K562 (cell line): ENCODE measurements around the gene SPOCK2. TPM values are rescaled to one million over a fixed set of nuclear protein-coding genes. Genes with fewer than 3 reads are reported as not detected.

Source experiments
- polyA plus RNA-seq, 8 experiments: library from polyadenylated mRNA; depleted of rRNA in 4 of 8; stranded (reverse) in 5 of 8; unstranded in 3 of 8; fragments of >200 nt; fragmentation: Nextera tagmentation in 2 of 8; fragmentation: Illumina TruSeq in 1 of 8; extraction: Ambion mirVana in 2 of 8; extraction: Trizol in 1 of 8; gene quantifications; 2 replicates each; pipeline versions ENCODE4 v1.2.1 to v1.2.3, GENCODE V29; 2011 to 2014; ENCODE audit warnings: inconsistent platforms in 1 of 8, missing spikeins in 1 of 8
- total RNA-seq, 7 experiments: library from RNA; depleted of rRNA in 6 of 7; stranded (reverse); fragments of >200 nt in 6 of 7; fragmentation: Illumina TruSeq in 2 of 7; extraction: Trizol in 2 of 7; gene quantifications; 2 replicates each; pipeline versions ENCODE4 v1.2.1 to v1.2.3, GENCODE V29; 2011 to 2021; ENCODE audit warnings: low replicate concordance in 1 of 7
- TF ChIP-seq, protein P1 (sequence below), 2 experiments: fragments of 450-650 bp; formaldehyde crosslinking in 1 of 2; IDR thresholded peaks; 2 replicates each; pipeline versions ENCODE4 v1.4.0 to v1.6.1; 2014 to 2020; ENCODE audit warnings: mild to moderate bottlenecking in 2 of 2, borderline replicate concordance in 1 of 2, low read depth in 1 of 2

The SPOCK2 gene
- total and polyA plus RNA-seq, 9 of the 15 experiments (the other 6 are each of a cell fraction or from before 2014, with no cell fraction given): 0.04 to 0.86 (median 0.11) TPM; not detected in 2

DNA sequence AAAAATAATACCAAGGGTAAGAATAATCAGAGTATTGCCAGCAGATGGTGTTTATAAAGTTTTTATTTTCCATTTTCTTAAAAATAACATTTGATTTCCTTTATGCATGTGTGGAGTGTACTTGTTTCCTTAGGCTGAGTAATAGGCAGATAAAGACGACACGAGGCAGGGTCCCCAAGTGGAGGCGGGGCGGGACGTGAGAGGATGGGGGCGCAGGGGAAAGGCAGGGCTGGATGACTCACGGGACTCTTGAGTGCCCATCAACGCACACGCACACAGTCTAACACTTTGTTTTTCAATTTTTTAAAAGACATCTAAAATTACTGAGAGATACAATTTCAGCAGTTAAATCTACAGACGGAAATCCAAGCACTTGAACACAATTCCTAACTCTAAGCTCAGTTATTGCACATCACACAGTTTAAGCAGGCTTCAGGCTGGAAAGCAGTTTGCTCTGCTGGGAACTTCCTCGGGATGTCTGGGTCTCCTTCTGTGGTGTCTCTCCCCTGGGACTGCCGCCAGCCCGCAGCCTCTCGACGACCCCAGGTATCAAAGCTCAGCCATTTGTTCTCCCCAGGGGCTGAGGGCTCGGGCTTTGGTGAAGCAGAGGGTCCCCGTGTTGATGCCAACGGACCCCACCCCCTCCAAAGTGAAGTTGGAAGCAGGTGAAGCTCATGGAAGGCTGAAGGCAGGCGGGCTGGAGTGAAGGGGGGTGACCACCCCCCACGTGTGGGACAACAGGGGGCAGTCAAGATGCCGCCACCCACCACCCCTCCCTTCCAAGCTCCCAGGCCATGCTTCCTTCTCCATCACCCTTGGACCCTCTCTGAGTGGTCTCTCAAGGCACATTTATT is 29.1 kb downstream of the SPOCK2 start (continued):
- TF ChIP-seq, protein P1, sequence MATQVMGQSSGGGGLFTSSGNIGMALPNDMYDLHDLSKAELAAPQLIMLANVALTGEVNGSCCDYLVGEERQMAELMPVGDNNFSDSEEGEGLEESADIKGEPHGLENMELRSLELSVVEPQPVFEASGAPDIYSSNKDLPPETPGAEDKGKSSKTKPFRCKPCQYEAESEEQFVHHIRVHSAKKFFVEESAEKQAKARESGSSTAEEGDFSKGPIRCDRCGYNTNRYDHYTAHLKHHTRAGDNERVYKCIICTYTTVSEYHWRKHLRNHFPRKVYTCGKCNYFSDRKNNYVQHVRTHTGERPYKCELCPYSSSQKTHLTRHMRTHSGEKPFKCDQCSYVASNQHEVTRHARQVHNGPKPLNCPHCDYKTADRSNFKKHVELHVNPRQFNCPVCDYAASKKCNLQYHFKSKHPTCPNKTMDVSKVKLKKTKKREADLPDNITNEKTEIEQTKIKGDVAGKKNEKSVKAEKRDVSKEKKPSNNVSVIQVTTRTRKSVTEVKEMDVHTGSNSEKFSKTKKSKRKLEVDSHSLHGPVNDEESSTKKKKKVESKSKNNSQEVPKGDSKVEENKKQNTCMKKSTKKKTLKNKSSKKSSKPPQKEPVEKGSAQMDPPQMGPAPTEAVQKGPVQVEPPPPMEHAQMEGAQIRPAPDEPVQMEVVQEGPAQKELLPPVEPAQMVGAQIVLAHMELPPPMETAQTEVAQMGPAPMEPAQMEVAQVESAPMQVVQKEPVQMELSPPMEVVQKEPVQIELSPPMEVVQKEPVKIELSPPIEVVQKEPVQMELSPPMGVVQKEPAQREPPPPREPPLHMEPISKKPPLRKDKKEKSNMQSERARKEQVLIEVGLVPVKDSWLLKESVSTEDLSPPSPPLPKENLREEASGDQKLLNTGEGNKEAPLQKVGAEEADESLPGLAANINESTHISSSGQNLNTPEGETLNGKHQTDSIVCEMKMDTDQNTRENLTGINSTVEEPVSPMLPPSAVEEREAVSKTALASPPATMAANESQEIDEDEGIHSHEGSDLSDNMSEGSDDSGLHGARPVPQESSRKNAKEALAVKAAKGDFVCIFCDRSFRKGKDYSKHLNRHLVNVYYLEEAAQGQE (IDR thresholded peaks at IDR 0.05; ENCODE audit: borderline replicate concordance): no peak
- TF ChIP-seq, protein P1 (CRISPR knock-in tag; IDR thresholded peaks at IDR 0.05; ENCODE audit: low read depth): no peak
